ENCODE measurements around the gene APOA4. TPM values are rescaled to one million over a fixed set of nuclear protein-coding genes. Genes with fewer than 3 reads are reported as not detected.

Gene APOA4
- total and polyA plus RNA-seq, 2 of the 13 experiments (the other 11 are each of a cell fraction or from before 2014, with no cell fraction given): 3.8 to 7.2 TPM

- TF ChIP-seq NCOA2 (CRISPR knock-in tag; IDR thresholded peaks at IDR 0.05): peak; percentile 74
- TF ChIP-seq ZBTB40 (IDR thresholded peaks at IDR 0.05): no peak
- TF ChIP-seq ZBTB40 (CRISPR knock-in tag; IDR thresholded peaks at IDR 0.05): no peak
- TF ChIP-seq RFXAP (CRISPR knock-in tag; IDR thresholded peaks at IDR 0.05; ENCODE audit: borderline replicate concordance): no peak
- no peak for TF ChIP-seq GMEB1 (CRISPR knock-in tag; IDR thresholded peaks at IDR 0.05; ENCODE audit: borderline replicate concordance)
- peak; percentile 89; the same call in 1 of the 2 replicates for TF ChIP-seq TFDP1 (CRISPR knock-in tag; IDR thresholded peaks at IDR 0.05; ENCODE audit: borderline replicate concordance)
- 0 out of 2 replicates have a peak, but pooled peaks have one; percentile 7 for TF ChIP-seq HMG20B (CRISPR knock-in tag; conservative IDR thresholded peaks at IDR 0.05)
- no peak for TF ChIP-seq ZNF737 (CRISPR knock-in tag; IDR thresholded peaks at IDR 0.05; ENCODE audit: borderline replicate concordance)
- TF ChIP-seq STAG1 (CRISPR knock-in tag; IDR thresholded peaks at IDR 0.05): peak; percentile 19
- TF ChIP-seq GLI4 (CRISPR knock-in tag; IDR thresholded peaks at IDR 0.05; ENCODE audit: borderline replicate concordance): no peak
- TF ChIP-seq NFAT5 (CRISPR knock-in tag; IDR thresholded peaks at IDR 0.05): no peak; the same call in 1 of the 2 replicates
Observed at GRCh38 chr11:116833816-116834534, 10.9 kb upstream of the APOA4 start (continued).

Measured in HepG2 (cell line).